Loucy (cell line): Measurements from ENCODE around the gene CPA2.
"Not testable (repeated sequence)": the region's sequence is repeated elsewhere in the genome, so short reads cannot be mapped to it uniquely, and the experiment has no call there.

Experiments
- H2AFZ ChIP-seq: fragments of 200-600 bp; sonication (generic); 2 replicates; pipeline ENCODE4 v1.6.0; 2016; ENCODE audit warnings: antibody characterized with exemption, mild to moderate bottlenecking, low read length, moderate library complexity
- H3F3A ChIP-seq: fragments of 200-600 bp; 2 replicates; pipeline ENCODE4 v1.6.0; 2016; ENCODE audit warnings: antibody characterized with exemption, low read depth, mild to moderate bottlenecking
- H3K27me3 ChIP-seq: fragments of 200-600 bp; sonication (generic); 2 replicates; pipeline ENCODE4 v1.6.1; 2014; ENCODE audit warnings: low read length, mild to moderate bottlenecking; ENCODE audit not compliant: insufficient read depth, poor library complexity, severe bottlenecking
- H3K36me3 ChIP-seq: fragments of 200-600 bp; sonication (generic); 2 replicates; pipeline ENCODE4 v1.6.1; 2016; ENCODE audit warnings: low read length; ENCODE audit not compliant: insufficient read depth
- H3K4me1 ChIP-seq: fragments of 200-600 bp; sonication (generic); 2 replicates; pipeline ENCODE4 v1.5.1; 2014; ENCODE audit warnings: low read length, mild to moderate bottlenecking; ENCODE audit not compliant: insufficient read depth, poor library complexity, severe bottlenecking
- H3K4me2 ChIP-seq: fragments of 200-600 bp; sonication (generic); 2 replicates; pipeline ENCODE4 v1.6.0; 2014; ENCODE audit warnings: antibody characterized with exemption, low read length, low read depth, mild to moderate bottlenecking; ENCODE audit not compliant: poor library complexity, severe bottlenecking
- H3K4me3 ChIP-seq: fragments of 200-600 bp; sonication (generic); 2 replicates; pipeline ENCODE4 v1.5.1; 2014; ENCODE audit warnings: low read length, mild to moderate bottlenecking, mixed read lengths; ENCODE audit not compliant: poor library complexity, severe bottlenecking
- H3K79me2 ChIP-seq: fragments of 200-600 bp; sonication (generic); 2 replicates; pipeline ENCODE4 v1.6.1; 2014; ENCODE audit warnings: low read length; ENCODE audit not compliant: insufficient read depth
- H3K9ac ChIP-seq: fragments of 200-600 bp; sonication (generic); 2 replicates; pipeline ENCODE4 v1.6.0; 2014; ENCODE audit warnings: mild to moderate bottlenecking, low read depth, low read length, moderate library complexity; ENCODE audit not compliant: poor library complexity, severe bottlenecking
- H3K9me2 ChIP-seq: fragments of 200-600 bp; sonication (generic); replicated peaks from 2 replicates; pipeline ENCODE4 v1.6.1; 2016; ENCODE audit warnings: low read depth, low read length, mixed read lengths
- H3K9me3 ChIP-seq: fragments of 200-600 bp; sonication (generic); 2 replicates; pipeline ENCODE4 v1.6.1; 2014; ENCODE audit warnings: mild to moderate bottlenecking, antibody characterized with exemption, low read length, low read depth; ENCODE audit not compliant: insufficient read depth
- H4K20me1 ChIP-seq: fragments of 200-600 bp; sonication (generic); 2 replicates; pipeline ENCODE4 v1.6.0; 2014; ENCODE audit warnings: antibody characterized with exemption, low read length, mild to moderate bottlenecking; ENCODE audit not compliant: insufficient read depth, poor library complexity, severe bottlenecking
- CTCF ChIP-seq: fragments of 200-600 bp; sonication (generic); conservative IDR thresholded peaks from 2 replicates; pipeline ENCODE4 v1.5.1; 2014; ENCODE audit warnings: mild to moderate bottlenecking, antibody characterized with exemption, low read length
- EZH2phosphoT487 ChIP-seq: fragments of 200-600 bp; IDR thresholded peaks from 2 replicates; pipeline ENCODE4 v1.6.1; 2018; ENCODE audit warnings: antibody characterized with exemption, mild to moderate bottlenecking, moderate library complexity, borderline replicate concordance

CPA2 gene

DNA sequence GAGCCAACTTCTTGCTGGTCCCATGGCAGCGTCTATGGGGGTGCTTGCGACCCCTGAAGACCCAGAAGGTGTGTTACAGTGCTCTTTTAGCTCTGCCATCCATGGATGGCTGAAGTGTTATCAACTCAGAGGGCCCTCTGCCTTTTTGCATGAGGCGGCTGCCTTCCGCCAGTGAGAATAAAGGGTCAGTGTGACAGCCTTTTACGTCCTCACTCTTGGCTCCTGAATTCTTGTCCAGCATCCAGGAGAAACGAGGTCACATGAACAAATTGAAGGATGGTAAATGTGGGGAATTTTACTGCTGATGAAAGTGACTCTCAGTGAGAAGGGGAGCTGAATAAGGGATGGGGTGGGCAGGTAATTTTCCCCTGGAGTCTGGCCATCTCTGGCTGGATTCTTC lies 34.9 kb upstream of the CPA2 start:
- Histone ChIP-seq H3K4me3 (no peak overlapping the region), H3K4me1 (no peaks in the 10 kb centered on the region), H3K36me3 (no peaks in the 10 kb centered on the region), H3K4me2 (no peak overlapping the region), H3K9ac (no peak overlapping the region), H3K9me2 (no peaks in the 10 kb centered on the region), H4K20me1 (no peaks in the 10 kb centered on the region), H2AFZ (no peak overlapping the region), H3F3A (no peaks in the 10 kb centered on the region), H3K9me3 (no peaks in the 10 kb centered on the region), H3K79me2 (no peaks in the 10 kb centered on the region), H3K27me3 (no peaks in the 10 kb centered on the region)
- TF ChIP-seq CTCF (no peak), EZH2phosphoT487 (no peak)

DNA sequence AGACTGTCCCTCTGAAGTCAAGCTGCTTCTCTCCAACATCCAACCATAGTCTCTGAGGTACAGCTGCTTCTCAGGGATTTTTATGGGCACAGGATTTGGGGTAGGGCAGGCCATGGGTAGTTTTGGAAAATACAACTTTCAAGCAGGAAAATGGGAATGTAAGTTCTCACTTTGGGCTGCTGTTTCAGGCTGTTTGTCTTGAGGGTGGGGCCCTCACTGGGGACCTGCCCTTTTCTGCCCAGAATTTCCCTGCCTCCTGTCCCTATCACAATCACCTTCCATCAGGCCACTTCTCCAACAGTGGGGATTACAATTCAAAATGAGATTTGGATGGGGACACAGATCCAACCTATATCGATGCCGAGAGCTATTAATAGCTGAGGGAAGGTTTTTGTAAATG lies 34.5 kb upstream of the CPA2 start:
- H3K9me3 ChIP-seq = no peaks in the 10 kb centered on the region
- H3K4me1 ChIP-seq = no peaks in the 10 kb centered on the region
- no peaks in the 10 kb centered on the region for H3K9me2 ChIP-seq
- TF ChIP-seq CTCF (no peak), EZH2phosphoT487 (no peak)
- H3K9ac ChIP-seq = no peak overlapping the region
- no peaks in the 10 kb centered on the region for H3K36me3 ChIP-seq
- H3K4me2 ChIP-seq = no peak overlapping the region
- H3F3A ChIP-seq = no peaks in the 10 kb centered on the region
- H4K20me1 ChIP-seq = no peaks in the 10 kb centered on the region
- no peak overlapping the region for H3K4me3 ChIP-seq
- no peaks in the 10 kb centered on the region for H3K27me3 ChIP-seq
- no peak overlapping the region for H2AFZ ChIP-seq
- H3K79me2 ChIP-seq = no peaks in the 10 kb centered on the region

DNA sequence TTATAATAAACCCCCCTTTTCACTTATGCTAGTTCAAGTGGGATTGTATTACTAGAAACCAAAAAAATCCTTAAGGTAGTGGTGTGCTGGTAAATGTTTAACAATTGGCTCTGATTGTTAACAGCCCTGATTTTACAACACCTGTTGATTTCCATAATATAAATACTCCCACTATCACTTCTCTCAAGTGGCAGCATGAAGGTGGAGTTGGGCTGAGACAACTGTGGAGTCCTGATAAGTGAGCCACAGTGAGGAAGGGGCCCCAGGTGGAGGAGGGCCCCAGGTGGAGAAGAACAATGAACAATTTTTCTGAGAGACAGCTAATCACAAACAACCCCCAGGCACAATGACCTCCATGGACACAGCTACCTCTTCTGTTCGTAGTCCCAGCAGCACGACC lies 32.6 kb upstream of the CPA2 start:
- H3K9me3 ChIP-seq = no peaks in the 10 kb centered on the region
- H3K9ac ChIP-seq = no peak overlapping the region
- H3K27me3 ChIP-seq = no peaks in the 10 kb centered on the region
- TF ChIP-seq CTCF = no peak
- no peak for TF ChIP-seq EZH2phosphoT487
- H3K9me2 ChIP-seq = no peaks in the 10 kb centered on the region
- H3K4me1 ChIP-seq = no peaks in the 10 kb centered on the region
- no peaks in the 10 kb centered on the region for H3K79me2 ChIP-seq
- no peaks in the 10 kb centered on the region for H3F3A ChIP-seq
- H3K36me3 ChIP-seq = no peaks in the 10 kb centered on the region
- H2AFZ ChIP-seq = no peak overlapping the region
- H3K4me3 ChIP-seq = no peak overlapping the region
- no peak overlapping the region for H3K4me2 ChIP-seq
- H4K20me1 ChIP-seq = no peaks in the 10 kb centered on the region

DNA sequence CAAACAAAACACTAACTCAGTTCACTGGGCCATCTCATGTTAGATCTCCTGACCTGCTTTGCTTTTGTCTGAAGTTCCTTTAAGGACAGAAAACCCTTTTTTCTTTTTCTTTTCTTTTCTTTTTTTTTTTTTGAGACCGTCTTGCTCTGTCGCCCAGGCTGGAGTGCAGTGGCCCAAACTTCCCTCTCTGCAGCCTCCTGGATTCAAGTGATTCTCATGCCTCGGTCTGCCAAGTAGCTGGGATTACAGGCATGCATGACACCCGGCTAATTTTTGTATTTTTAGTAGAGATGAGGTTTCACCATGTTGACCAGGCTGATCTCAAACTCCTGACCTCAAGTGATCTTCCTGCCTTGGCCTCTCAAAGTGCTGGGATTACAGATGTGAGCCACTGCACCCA lies 30.3 kb upstream of the CPA2 start:
- not testable (repeated sequence) for H3K9me3 ChIP-seq, H4K20me1 ChIP-seq, H3F3A ChIP-seq, H2AFZ ChIP-seq, H3K4me2 ChIP-seq, H3K36me3 ChIP-seq, H3K27me3 ChIP-seq, H3K9ac ChIP-seq, H3K9me2 ChIP-seq, H3K79me2 ChIP-seq, H3K4me1 ChIP-seq, H3K4me3 ChIP-seq
